Loucy (cell line): ENCODE data around the gene KLHL10.

Experiments
- EZH2phosphoT487 ChIP-seq: fragments of 200-600 bp; IDR thresholded peaks from 2 replicates; pipeline ENCODE4 v1.6.1; 2018; ENCODE audit warnings: antibody characterized with exemption, mild to moderate bottlenecking, moderate library complexity, borderline replicate concordance
- TF ChIP-seq, protein P1 (sequence below): fragments of 200-600 bp; sonication (generic); conservative IDR thresholded peaks from 2 replicates; pipeline ENCODE4 v1.5.1; 2014; ENCODE audit warnings: mild to moderate bottlenecking, antibody characterized with exemption, low read length

- TF ChIP-seq, protein P1, sequence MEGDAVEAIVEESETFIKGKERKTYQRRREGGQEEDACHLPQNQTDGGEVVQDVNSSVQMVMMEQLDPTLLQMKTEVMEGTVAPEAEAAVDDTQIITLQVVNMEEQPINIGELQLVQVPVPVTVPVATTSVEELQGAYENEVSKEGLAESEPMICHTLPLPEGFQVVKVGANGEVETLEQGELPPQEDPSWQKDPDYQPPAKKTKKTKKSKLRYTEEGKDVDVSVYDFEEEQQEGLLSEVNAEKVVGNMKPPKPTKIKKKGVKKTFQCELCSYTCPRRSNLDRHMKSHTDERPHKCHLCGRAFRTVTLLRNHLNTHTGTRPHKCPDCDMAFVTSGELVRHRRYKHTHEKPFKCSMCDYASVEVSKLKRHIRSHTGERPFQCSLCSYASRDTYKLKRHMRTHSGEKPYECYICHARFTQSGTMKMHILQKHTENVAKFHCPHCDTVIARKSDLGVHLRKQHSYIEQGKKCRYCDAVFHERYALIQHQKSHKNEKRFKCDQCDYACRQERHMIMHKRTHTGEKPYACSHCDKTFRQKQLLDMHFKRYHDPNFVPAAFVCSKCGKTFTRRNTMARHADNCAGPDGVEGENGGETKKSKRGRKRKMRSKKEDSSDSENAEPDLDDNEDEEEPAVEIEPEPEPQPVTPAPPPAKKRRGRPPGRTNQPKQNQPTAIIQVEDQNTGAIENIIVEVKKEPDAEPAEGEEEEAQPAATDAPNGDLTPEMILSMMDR: no peak
- no peak for TF ChIP-seq EZH2phosphoT487
These were observed 7.3 kb downstream of the KLHL10 start for GRCh38 chr17:41844971-41845370.
